ENCODE results near the gene CACNB2. TPM values are rescaled to one million over a fixed set of nuclear protein-coding genes. Genes with fewer than 3 reads are reported as not detected.
"Not testable (repeated sequence)": the region's sequence is repeated elsewhere in the genome, so short reads cannot be mapped to it uniquely, and the experiment has no call there.

Gene CACNB2
- total and polyA plus RNA-seq, 4 experiments from 2014 or later, result 0.36 to 0.81 TPM; not detected in 2

GRCh38 chr10:18179891-18180290 is 39.7 kb downstream of the CACNB2 start:
- H3K36me3 ChIP-seq (ENCODE audit: insufficient read depth, low read length), result no peaks in the 10 kb centered on the region
- H3K4me3 ChIP-seq (ENCODE audit: low read length in 2 of 2), result no peak overlapping the region
- intact Hi-C loops (cut with micrococcal nuclease), result no loop called here
- Mint-ChIP-seq H3K27me3 (peaks cover 7 to 9% of the 10 kb centered on the region in 2 donors), H3K27ac (no peak overlapping the region), H3K4me3 (no peak overlapping the region), H3K36me3 (no peaks in the 10 kb centered on the region), H3K4me1 (no peaks in the 10 kb centered on the region), H3K9me3 (peaks cover 0 to 11% (median 0%) of the 10 kb centered on the region in 8 donors)
- CTCF ChIA-PET (ENCODE audit: partially characterized antibody), result no interaction called here
- DNase-seq, result no peak
- no peaks in the 10 kb centered on the region for H3K4me1 ChIP-seq (ENCODE audit: insufficient read depth, low read length)
- no peak overlapping the region for H3K27ac ChIP-seq (ENCODE audit: low read depth, low read length)
- no peaks in the 10 kb centered on the region for H3K27me3 ChIP-seq (ENCODE audit: insufficient read depth, low read length)
- no peaks in the 10 kb centered on the region for H3K9me3 ChIP-seq (ENCODE audit: control insufficient read depth in 1 of 2, low read length in 2 of 2)
- POLR2A ChIA-PET (ENCODE audit: partially characterized antibody), result no interaction called here

GRCh38 chr10:18181382-18181781 is 41.2 kb downstream of the CACNB2 start:
- H3K27me3 Mint-ChIP-seq; H3K9me3 ChIP-seq (ENCODE audit: control insufficient read depth in 1 of 2, low read length in 2 of 2); CTCF ChIA-PET (ENCODE audit: partially characterized antibody); H3K27ac ChIP-seq (ENCODE audit: low read depth, low read length); H3K36me3 Mint-ChIP-seq; H3K36me3 ChIP-seq (ENCODE audit: insufficient read depth, low read length); H3K4me1 ChIP-seq (ENCODE audit: insufficient read depth, low read length); H3K27ac Mint-ChIP-seq; H3K4me1 Mint-ChIP-seq; DNase-seq; POLR2A ChIA-PET (ENCODE audit: partially characterized antibody); intact Hi-C loops (cut with micrococcal nuclease); H3K27me3 ChIP-seq (ENCODE audit: insufficient read depth, low read length); H3K4me3 ChIP-seq (ENCODE audit: low read length in 2 of 2); H3K4me3 Mint-ChIP-seq: not testable (repeated sequence)
- peaks cover 0 to 11% (median 0%) of the 10 kb centered on the region in 8 donors for H3K9me3 Mint-ChIP-seq

- CTCF ChIA-PET (ENCODE audit: partially characterized antibody), result no interaction called here
- H3K36me3 Mint-ChIP-seq, result no peaks in the 10 kb centered on the region
- Histone ChIP-seq H3K36me3 (ENCODE audit: insufficient read depth, low read length) (no peaks in the 10 kb centered on the region), H3K4me1 (ENCODE audit: insufficient read depth, low read length) (no peaks in the 10 kb centered on the region), H3K9me3 (ENCODE audit: control insufficient read depth in 1 of 2, low read length in 2 of 2) (no peaks in the 10 kb centered on the region), H3K27ac (ENCODE audit: low read depth, low read length) (no peak overlapping the region), H3K4me3 (ENCODE audit: low read length in 2 of 2) (no peak overlapping the region), H3K27me3 (ENCODE audit: insufficient read depth, low read length) (no peaks in the 10 kb centered on the region)
- no peak for DNase-seq
- POLR2A ChIA-PET (ENCODE audit: partially characterized antibody), result no interaction called here
- intact Hi-C loops (cut with micrococcal nuclease), result no loop called here
- no peak overlapping the region for H3K4me3 Mint-ChIP-seq
- H3K4me1 Mint-ChIP-seq, result no peaks in the 10 kb centered on the region
- H3K27me3 Mint-ChIP-seq, result peaks cover 2 to 3% of the 10 kb centered on the region in 2 donors
- H3K27ac Mint-ChIP-seq, result no peak overlapping the region
- H3K9me3 Mint-ChIP-seq, result peaks cover 0 to 5% (median 0%) of the 10 kb centered on the region in 8 donors
Measured at GRCh38 chr10:18185621-18186020, 45.4 kb downstream of the CACNB2 start.

GRCh38 chr10:18190840-18191239 is 50.6 kb downstream of the CACNB2 start:
- Histone ChIP-seq H3K4me1 (ENCODE audit: insufficient read depth, low read length) (no peaks in the 10 kb centered on the region), H3K4me3 (ENCODE audit: low read length in 2 of 2) (no peak overlapping the region), H3K27ac (ENCODE audit: low read depth, low read length) (no peak overlapping the region), H3K9me3 (ENCODE audit: control insufficient read depth in 1 of 2, low read length in 2 of 2) (no peaks in the 10 kb centered on the region), H3K36me3 (ENCODE audit: insufficient read depth, low read length) (no peaks in the 10 kb centered on the region), H3K27me3 (ENCODE audit: insufficient read depth, low read length) (no peaks in the 10 kb centered on the region)
- Mint-ChIP-seq H3K27me3 (peaks cover 0 to 3% of the 10 kb centered on the region in 2 donors), H3K27ac (no peak overlapping the region), H3K36me3 (no peaks in the 10 kb centered on the region), H3K9me3 (peaks cover 0 to 7% (median 0%) of the 10 kb centered on the region in 8 donors), H3K4me1 (no peaks in the 10 kb centered on the region), H3K4me3 (no peak overlapping the region)
- intact Hi-C loops (cut with micrococcal nuclease), result no loop called here
- DNase-seq, result no peak
- CTCF ChIA-PET (ENCODE audit: partially characterized antibody), result no interaction called here
- POLR2A ChIA-PET (ENCODE audit: partially characterized antibody), result no interaction called here

- peaks cover 0 to 7% (median 0%) of the 10 kb centered on the region in 8 donors for H3K9me3 Mint-ChIP-seq
- Histone ChIP-seq H3K4me1 (ENCODE audit: insufficient read depth, low read length) (no peaks in the 10 kb centered on the region), H3K36me3 (ENCODE audit: insufficient read depth, low read length) (no peaks in the 10 kb centered on the region), H3K9me3 (ENCODE audit: control insufficient read depth in 1 of 2, low read length in 2 of 2) (no peaks in the 10 kb centered on the region), H3K27ac (ENCODE audit: low read depth, low read length) (no peak overlapping the region), H3K4me3 (ENCODE audit: low read length in 2 of 2) (no peak overlapping the region), H3K27me3 (ENCODE audit: insufficient read depth, low read length) (no peaks in the 10 kb centered on the region)
- CTCF ChIA-PET (ENCODE audit: partially characterized antibody), result no interaction called here
- no peak overlapping the region for H3K4me3 Mint-ChIP-seq
- no peak for DNase-seq
- intact Hi-C loops (cut with micrococcal nuclease), result no loop called here
- H3K36me3 Mint-ChIP-seq, result no peaks in the 10 kb centered on the region
- H3K27ac Mint-ChIP-seq, result no peak overlapping the region
- peaks cover 0 to 8% of the 10 kb centered on the region in 2 donors for H3K27me3 Mint-ChIP-seq
- POLR2A ChIA-PET (ENCODE audit: partially characterized antibody), result no interaction called here
- H3K4me1 Mint-ChIP-seq, result no peaks in the 10 kb centered on the region
Measured at GRCh38 chr10:18194634-18195033, 54.4 kb downstream of the CACNB2 start.

- Histone ChIP-seq H3K4me3 (ENCODE audit: low read length in 2 of 2) (no peak overlapping the region), H3K27me3 (ENCODE audit: insufficient read depth, low read length) (no peaks in the 10 kb centered on the region), H3K9me3 (ENCODE audit: control insufficient read depth in 1 of 2, low read length in 2 of 2) (no peaks in the 10 kb centered on the region), H3K4me1 (ENCODE audit: insufficient read depth, low read length) (no peaks in the 10 kb centered on the region), H3K36me3 (ENCODE audit: insufficient read depth, low read length) (no peaks in the 10 kb centered on the region), H3K27ac (ENCODE audit: low read depth, low read length) (no peak overlapping the region)
- CTCF ChIA-PET (ENCODE audit: partially characterized antibody), result interaction anchor here (0.6 kb wide), 1 partner anchor 328 kb away, joined by 4 read pairs; no protein-coding TSS in a partner anchor
- H3K4me3 Mint-ChIP-seq, result no peak overlapping the region
- H3K4me1 Mint-ChIP-seq, result no peaks in the 10 kb centered on the region
- peaks cover 0 to 7% (median 0%) of the 10 kb centered on the region in 8 donors for H3K9me3 Mint-ChIP-seq
- no peak for DNase-seq
- no peak overlapping the region for H3K27ac Mint-ChIP-seq
- POLR2A ChIA-PET (ENCODE audit: partially characterized antibody), result no interaction called here
- H3K36me3 Mint-ChIP-seq, result no peaks in the 10 kb centered on the region
- H3K27me3 Mint-ChIP-seq, result peaks cover 0 to 8% of the 10 kb centered on the region in 2 donors
- intact Hi-C loops (cut with micrococcal nuclease), result no loop called here
Measured at GRCh38 chr10:18195060-18195799, 55.0 kb downstream of the CACNB2 start.

- intact Hi-C loops (cut with micrococcal nuclease), result no loop called here
- H3K27me3 Mint-ChIP-seq, result peaks cover 0 to 5% of the 10 kb centered on the region in 2 donors
- ChIA-PET CTCF (ENCODE audit: partially characterized antibody) (no interaction called here), POLR2A (ENCODE audit: partially characterized antibody) (no interaction called here)
- no peak overlapping the region for H3K4me3 ChIP-seq (ENCODE audit: low read length in 2 of 2)
- peaks cover 0 to 4% (median 0%) of the 10 kb centered on the region in 8 donors for H3K9me3 Mint-ChIP-seq
- no peak overlapping the region for H3K27ac ChIP-seq (ENCODE audit: low read depth, low read length)
- DNase-seq, result no peak
- no peaks in the 10 kb centered on the region for H3K9me3 ChIP-seq (ENCODE audit: control insufficient read depth in 1 of 2, low read length in 2 of 2)
- no peaks in the 10 kb centered on the region for H3K36me3 Mint-ChIP-seq
- no peak overlapping the region for H3K4me3 Mint-ChIP-seq
- H3K27me3 ChIP-seq (ENCODE audit: insufficient read depth, low read length), result no peaks in the 10 kb centered on the region
- H3K4me1 ChIP-seq (ENCODE audit: insufficient read depth, low read length), result no peaks in the 10 kb centered on the region
- no peak overlapping the region for H3K27ac Mint-ChIP-seq
- no peaks in the 10 kb centered on the region for H3K4me1 Mint-ChIP-seq
- no peaks in the 10 kb centered on the region for H3K36me3 ChIP-seq (ENCODE audit: insufficient read depth, low read length)
Measured at GRCh38 chr10:18196806-18197550, 56.8 kb downstream of the CACNB2 start.
